SK-N-SH (cell line): Measurements from ENCODE around the gene MCF2L. TPM values are rescaled to one million over a fixed set of nuclear protein-coding genes. Genes with fewer than 3 reads are reported as not detected.

Experiments
- CTCF ChIA-PET: fragments of 300-600, 350-600 bp; formaldehyde crosslinking; extraction: SDS; loops from one replicate; lab custom pipeline; 2021; lab: Yijun Ruan, JAX
- POLR2A ChIA-PET: fragments of 350-600 bp; sonication (Branson Sonifier 250); formaldehyde crosslinking; extraction: SDS; loops from one replicate; lab custom pipeline; 2020; ENCODE audit warnings: antibody characterized with exemption, inconsistent platforms; lab: Yijun Ruan, JAX
- DNase-seq: peaks from one replicate; pipeline ENCODE4 v3.0.0; 2012
- H2AFZ ChIP-seq: fragments of 200-600 bp; sonication (generic); 2 replicates; pipeline ENCODE4 v1.8.1; 2016; ENCODE audit warnings: antibody characterized with exemption, mild to moderate bottlenecking, low read depth
- H3F3A ChIP-seq: fragments of 200-600 bp; sonication (generic); replicated peaks from 2 replicates; pipeline ENCODE3; 2016; ENCODE audit warnings: antibody characterized with exemption, mild to moderate bottlenecking; ENCODE audit not compliant: insufficient read depth
- H3K27ac ChIP-seq, 2 experiments: fragments of 200-500 bp in 1 of 2; fragments of 200-600 bp in 1 of 2; sonication (Bioruptor generic) in 1 of 2; sonication (generic), shearing (Covaris generic) in 1 of 2; 2 replicates each; pipeline versions ENCODE4 v1.5.1 to v1.6.1; 2014 to 2016; ENCODE audit warnings: low read depth in 2 of 2, inconsistent platforms in 1 of 2, low read length in 1 of 2, mild to moderate bottlenecking in 1 of 2, mixed read lengths in 1 of 2
- H3K27me3 ChIP-seq: fragments of 200-600 bp; sonication (generic), shearing (Covaris generic); 2 replicates; pipeline ENCODE4 v1.6.1; 2016; ENCODE audit warnings: mixed run types; ENCODE audit not compliant: insufficient read depth
- H3K36me3 ChIP-seq, 2 experiments: fragments of 200-500 bp in 1 of 2; fragments of 200-600 bp in 1 of 2; sonication (Bioruptor generic) in 1 of 2; sonication (generic) in 1 of 2; replicated peaks in 1 of 2; 2 replicates each; pipeline versions ENCODE3 to v1.5.1; 2014 to 2016; ENCODE audit warnings: low read length in 1 of 2, mild to moderate bottlenecking in 1 of 2; ENCODE audit not compliant: insufficient read depth in 2 of 2, control insufficient read depth in 1 of 2
- H3K4me1 ChIP-seq, 2 experiments: fragments of 200-500 bp in 1 of 2; fragments of 200-600 bp in 1 of 2; sonication (Bioruptor generic) in 1 of 2; sonication (generic), shearing (Covaris generic) in 1 of 2; 2 replicates each; pipeline versions ENCODE4 v1.5.1 to v1.6.1; 2014 to 2016; ENCODE audit warnings: low read depth in 1 of 2, low read length in 1 of 2, mixed run types in 1 of 2; ENCODE audit not compliant: insufficient read depth in 2 of 2, control insufficient read depth in 1 of 2
- H3K4me2 ChIP-seq: fragments of 200-600 bp; sonication (generic), shearing (Covaris generic); 2 replicates; pipeline ENCODE4 v1.6.1; 2017; ENCODE audit warnings: mixed run types
- H3K4me3 ChIP-seq, 2 experiments: fragments of 200-500 bp in 1 of 2; fragments of 200-600 bp in 1 of 2; sonication (Bioruptor generic) in 1 of 2; sonication (generic), shearing (Covaris generic) in 1 of 2; 2 replicates each; pipeline versions ENCODE4 v1.5.1 to v1.8.1; 2014 to 2016; ENCODE audit warnings: low read depth in 2 of 2, inconsistent platforms in 1 of 2, low read length in 1 of 2, mild to moderate bottlenecking in 1 of 2, mixed read lengths in 1 of 2, moderate library complexity in 1 of 2
- H3K79me2 ChIP-seq: fragments of 200-600 bp; sonication (generic); 2 replicates; pipeline ENCODE4 v1.8.1; 2017; ENCODE audit warnings: mild to moderate bottlenecking; ENCODE audit not compliant: insufficient read depth
- H3K9ac ChIP-seq: fragments of 200-600 bp; sonication (generic); 2 replicates; pipeline ENCODE4 v1.6.1; 2017; ENCODE audit warnings: mixed run types
- H3K9me2 ChIP-seq: fragments of 200-600 bp; sonication (generic); 2 replicates; pipeline ENCODE4 v1.6.1; 2017; ENCODE audit warnings: mixed run types
- H3K9me3 ChIP-seq: fragments of 200-600 bp; sonication (generic); 2 replicates; pipeline ENCODE4 v1.6.1; 2017; ENCODE audit warnings: mixed run types, mild to moderate bottlenecking, moderate library complexity
- H4K20me1 ChIP-seq: fragments of 200-600 bp; sonication (generic); 2 replicates; pipeline ENCODE4 v1.6.1; 2017; ENCODE audit warnings: mild to moderate bottlenecking, mixed run types; ENCODE audit not compliant: insufficient read depth
- CTCF ChIP-seq: fragments of 200-600 bp; sonication (generic); IDR thresholded peaks from 2 replicates; pipeline ENCODE4 v1.6.1; 2017; ENCODE audit warnings: antibody characterized with exemption, mild to moderate bottlenecking, moderate library complexity
- ELF1 ChIP-seq: IDR thresholded peaks from 2 replicates; pipeline ENCODE4 v1.4.0; 2012
- GABPA ChIP-seq: IDR thresholded peaks from 2 replicates; pipeline ENCODE4 v1.4.0; 2012; ENCODE audit warnings: low read depth, mild to moderate bottlenecking
- IRF3 ChIP-seq: fragments of 150-350 bp; IDR thresholded peaks from 2 replicates; pipeline ENCODE4 v1.6.1; 2016; ENCODE audit warnings: mild to moderate bottlenecking, low read depth, low read length
- POLR2AphosphoS5 ChIP-seq: IDR thresholded peaks from 2 replicates; pipeline ENCODE4 v1.6.1; 2012; ENCODE audit warnings: low read depth, low read length
- REST ChIP-seq: IDR thresholded peaks from 2 replicates; pipeline ENCODE4 v1.6.1; 2012; ENCODE audit warnings: mild to moderate bottlenecking, low read depth, low read length, moderate library complexity
- USF1 ChIP-seq: IDR thresholded peaks from 2 replicates; pipeline ENCODE4 v1.4.0; 2012; ENCODE audit warnings: low read depth, borderline replicate concordance
- ZBTB33 ChIP-seq: IDR thresholded peaks from 2 replicates; pipeline ENCODE4 v1.4.0; 2012; ENCODE audit warnings: low read depth, borderline replicate concordance
- WGBS: methylation state at CpG from one replicate; pipeline ENCODE4 v1.1.6; 2017; ENCODE audit warnings: low lambda C conversion rate; 5-methylcytosine and 5-hydroxymethylcytosine counted together
- polyA plus RNA-seq, 3 experiments: library from polyadenylated mRNA; depleted of rRNA; stranded (reverse); fragments of >200 nt; gene quantifications; 2 replicates each; pipeline ENCODE4 v1.2.3, GENCODE V29; 2012

MCF2L gene
- polyA plus RNA-seq, 1 of the 3 experiments (the other 2 are of a cell fraction) = 0.56 TPM

- Histone ChIP-seq H3K79me2 (no peaks in the 10 kb centered on the region), H3K27ac (no peak overlapping the region), H3K27me3 (peaks cover 15% of the 10 kb centered on the region; the same call in 1 of the 2 replicates), H3K4me2 (no peak overlapping the region), H3K4me1 (no peaks in the 10 kb centered on the region), H3K36me3 (no peaks in the 10 kb centered on the region), H3K9me2 (no peaks in the 10 kb centered on the region), H3K4me3 (no peak overlapping the region), H4K20me1 (no peaks in the 10 kb centered on the region), H3K9me3 (no peaks in the 10 kb centered on the region), H2AFZ (no peak overlapping the region), H3F3A (no peaks in the 10 kb centered on the region), H3K9ac (no peak overlapping the region)
- no peak for DNase-seq
- ChIA-PET POLR2A (no interaction called here), CTCF (interaction anchor here (0.9 to 4.8 kb wide), 4 partner anchors 12 to 73 kb away, joined by 3 to 30 read pairs (median 6); no protein-coding TSS in a partner anchor)
- 70% methylated on average over 11 of the region's 11 CpGs for WGBS
- no peak for TF ChIP-seq IRF3
These were observed 13.1 kb upstream of the MCF2L start for GRCh38 chr13:112955956-112956355.

- H3K36me3 ChIP-seq = no peaks in the 10 kb centered on the region
- TF ChIP-seq POLR2AphosphoS5 (no peak), ELF1 (no peak), REST (no peak), USF1 (no peak), CTCF (no peak), GABPA (no peak), ZBTB33 (no peak)
- TF ChIP-seq, all 33 proteins: peak for 0
- Histone ChIP-seq H3F3A (no peaks in the 10 kb centered on the region), H3K27me3 (peaks cover 15% of the 10 kb centered on the region; the same call in 1 of the 2 replicates), H3K27ac (no peak overlapping the region), H2AFZ (no peak overlapping the region), H3K9me2 (no peaks in the 10 kb centered on the region), H3K9ac (no peak overlapping the region), H4K20me1 (no peaks in the 10 kb centered on the region), H3K4me1 (no peaks in the 10 kb centered on the region), H3K4me3 (no peak overlapping the region), H3K4me2 (no peak overlapping the region), H3K79me2 (no peaks in the 10 kb centered on the region), H3K9me3 (no peaks in the 10 kb centered on the region)
- CTCF ChIA-PET = interaction anchor here (0.8 to 4.8 kb wide), 5 partner anchors 11 to 73 kb away, joined by 3 to 30 read pairs (median 3); no protein-coding TSS in a partner anchor
- WGBS = 62% methylated on average over 17 of the region's 19 CpGs
- DNase-seq = no peak
- POLR2A ChIA-PET = no interaction called here
These were observed 12.3 kb upstream of the MCF2L start for GRCh38 chr13:112956571-112957294.
